Frontal cortex (tissue), 4 donors: ENCODE measurements around the gene C1RL. TPM values are rescaled to one million over a fixed set of nuclear protein-coding genes. Genes with fewer than 3 reads are reported as not detected.
A peak's percentile ranks its signal among the peaks of the same experiment; 100 is the strongest.

ENCODE experiments used
- DNase-seq, 2 donors: peaks; one replicate each; pipeline ENCODE4 v3.0.0; 2012; ENCODE audit warnings: low spot score in 2 of 2
- FAIRE-seq: peaks from 2 replicates; lab custom pipeline; 2012; peaks lifted over from hg19 to GRCh38; lab: Jason Lieb, UNC
- total RNA-seq: library from RNA; depleted of rRNA; stranded (reverse); fragments of >200 nt; gene quantifications from one replicate; pipeline ENCODE4 v1.2.3, GENCODE V29; 2014
- donor health status: control.
- donor health status: control.
- donor health status: control.

The C1RL gene
- total RNA-seq, 1 donor from 2014 or later, result 2.0 TPM

GRCh38 chr12:7139200-7139599 lies 30.2 kb upstream of the C1RL start:
- FAIRE-seq (no peak), DNase-seq (no peak)

- no peak for DNase-seq
- FAIRE-seq, result no peak
Measured at GRCh38 chr12:7137908-7138307, 28.9 kb upstream of the C1RL start.

- DNase-seq (no peak), FAIRE-seq (no peak)
Measured at GRCh38 chr12:7136676-7137075, 27.7 kb upstream of the C1RL start.

GRCh38 chr12:7136071-7136470 lies 27.1 kb upstream of the C1RL start:
- DNase-seq, result no peak

GRCh38 chr12:7134396-7135166 lies 25.6 kb upstream of the C1RL start:
- no peak for DNase-seq

More at GRCh38 chr12:7136071-7136470, 27.1 kb upstream of the C1RL start:
- no peak for FAIRE-seq

GRCh38 chr12:7131502-7131866 lies 22.5 kb upstream of the C1RL start:
- FAIRE-seq (no peak), DNase-seq (no peak)

More at GRCh38 chr12:7134396-7135166, 25.6 kb upstream of the C1RL start:
- FAIRE-seq, result no peak

- DNase-seq, result peak in 1 of 2 donors; percentile 59
- no peak for FAIRE-seq
Measured at GRCh38 chr12:7130701-7131501, 21.9 kb upstream of the C1RL start.

- no peak for FAIRE-seq
- peak; percentile 75 to 98 for DNase-seq
Measured at GRCh38 chr12:7129872-7130691, 21.1 kb upstream of the C1RL start, which contains the start of gene CLSTN3. Gene CLSTN3, plus strand, starts transcription at chr12:7130371. Its CDS starts 278 bp downstream, at chr12:7130649.

GRCh38 chr12:7129287-7129871 lies 20.4 kb upstream of the C1RL start:
- no peak for FAIRE-seq
- DNase-seq, result no peak

GRCh38 chr12:7128681-7129286 lies 19.8 kb upstream of the C1RL start, which contains the start of gene RBP5:
Gene RBP5, minus strand, starts transcription at chr12:7128889. Its CDS starts 114 bp downstream, at chr12:7128775.
- FAIRE-seq (no peak), DNase-seq (no peak)

GRCh38 chr12:7127916-7128626 lies 19.1 kb upstream of the C1RL start:
- DNase-seq (no peak), FAIRE-seq (no peak)

GRCh38 chr12:7125632-7126227 lies 16.7 kb upstream of the C1RL start:
- no peak for DNase-seq
- no peak for FAIRE-seq

GRCh38 chr12:7123806-7124522 lies 14.9 kb upstream of the C1RL start:
- no peak for FAIRE-seq
- no peak for DNase-seq

- no peak for DNase-seq
Measured at GRCh38 chr12:7122811-7123769, 14.1 kb upstream of the C1RL start.

GRCh38 chr12:7121324-7121723 lies 12.3 kb upstream of the C1RL start:
- no peak for FAIRE-seq
- DNase-seq, result no peak

More at GRCh38 chr12:7122811-7123769, 14.1 kb upstream of the C1RL start:
- FAIRE-seq, result no peak

GRCh38 chr12:7120166-7120565 lies 11.2 kb upstream of the C1RL start:
- no peak for DNase-seq
- FAIRE-seq, result no peak

- FAIRE-seq (no peak), DNase-seq (no peak)
Measured at GRCh38 chr12:7118881-7119280, 9.9 kb upstream of the C1RL start.
